Measurements from ENCODE around the gene RBKS.
"Not testable (repeated sequence)": the region's sequence is repeated elsewhere in the genome, so short reads cannot be mapped to it uniquely, and the experiment has no call there.

Gene RBKS

DNA sequence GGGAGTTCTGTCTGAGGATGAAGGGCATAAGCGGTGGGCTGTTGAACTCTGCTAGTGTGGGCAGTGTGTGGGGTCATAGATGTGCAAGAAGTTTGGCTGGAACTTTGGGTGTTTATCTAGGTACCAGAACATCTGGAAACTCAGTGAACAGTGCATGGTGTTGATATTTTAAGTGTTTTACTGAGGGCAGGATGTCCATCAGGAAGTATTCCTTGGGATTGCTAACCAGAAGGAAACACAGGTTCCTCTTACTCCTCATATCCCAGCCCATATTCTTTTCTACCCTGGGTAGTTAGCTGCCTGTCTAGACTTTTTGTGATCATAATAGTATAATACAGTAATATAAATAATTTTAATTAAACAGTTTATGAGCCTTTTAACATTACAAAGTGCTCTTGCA is 15.9 kb upstream of the RBKS start:
- no peak for DNase-seq

DNA sequence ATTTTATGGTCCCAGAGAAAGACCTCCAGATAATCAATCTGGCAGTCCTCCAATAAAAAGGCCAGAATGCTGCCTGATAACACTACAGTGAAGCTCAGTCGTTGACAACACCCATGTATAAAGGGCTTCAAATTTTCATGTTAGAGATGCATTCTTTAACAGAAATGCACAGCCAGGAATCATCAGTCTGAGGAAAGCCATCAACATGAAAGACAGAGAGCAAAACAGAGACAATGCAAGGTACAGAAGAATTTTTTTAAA is 14.1 kb upstream of the RBKS start:
- DNase-seq = no peak

DNA sequence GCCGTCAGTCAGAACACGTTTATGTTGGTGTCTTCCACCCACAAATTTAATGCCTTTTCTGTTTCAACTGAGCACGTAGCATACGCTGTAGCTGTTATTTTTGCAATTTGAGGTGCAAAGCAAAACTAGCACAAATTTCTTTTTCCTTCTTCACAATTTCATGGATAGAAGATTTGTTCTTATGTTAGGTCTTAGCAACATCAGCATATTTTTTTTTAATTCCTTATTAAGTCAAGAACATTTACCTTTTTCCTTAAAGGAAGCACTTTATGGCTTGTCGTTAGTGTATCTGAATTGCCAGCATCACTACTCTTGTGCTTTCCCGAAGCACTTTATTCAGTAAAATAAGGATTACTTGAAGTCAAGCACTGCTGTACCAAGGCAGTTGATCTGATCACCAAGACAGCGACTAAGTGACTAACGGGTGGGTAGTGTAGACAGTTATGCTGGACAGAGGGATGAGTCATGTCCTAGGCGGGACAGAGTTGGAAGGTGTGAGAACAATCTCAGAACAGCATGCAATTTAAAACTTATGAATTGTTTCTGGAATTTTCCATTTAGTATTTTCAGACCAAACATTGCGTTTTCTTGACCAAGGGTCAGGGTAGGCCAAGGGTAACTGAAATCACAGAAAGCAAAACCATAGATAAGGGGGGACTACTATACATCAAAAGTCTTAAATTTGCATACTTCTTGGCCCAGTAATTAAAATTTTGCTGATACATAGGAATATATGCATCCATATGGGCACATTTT is 13.6 kb upstream of the RBKS start:
- DNase-seq = no peak

DNA sequence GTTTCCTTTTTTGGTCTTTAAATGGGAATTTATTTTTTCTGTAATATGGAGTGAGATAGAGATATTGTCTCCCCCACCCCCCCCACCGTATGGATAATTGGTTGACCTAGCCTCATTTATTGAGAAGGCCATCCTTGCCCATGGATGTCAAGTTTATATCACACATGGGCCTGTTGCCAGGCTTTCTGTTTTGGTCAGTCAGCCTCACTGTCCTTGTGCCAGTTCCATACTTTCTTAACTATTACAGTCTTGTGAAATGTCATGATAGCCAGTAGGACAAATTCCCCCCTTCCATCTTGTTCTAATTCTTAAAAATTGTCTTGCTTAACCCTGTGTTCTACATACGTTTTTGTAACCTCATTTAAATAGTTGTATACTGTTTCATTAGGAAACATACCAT is 12.8 kb upstream of the RBKS start:
- no peak for DNase-seq

DNA sequence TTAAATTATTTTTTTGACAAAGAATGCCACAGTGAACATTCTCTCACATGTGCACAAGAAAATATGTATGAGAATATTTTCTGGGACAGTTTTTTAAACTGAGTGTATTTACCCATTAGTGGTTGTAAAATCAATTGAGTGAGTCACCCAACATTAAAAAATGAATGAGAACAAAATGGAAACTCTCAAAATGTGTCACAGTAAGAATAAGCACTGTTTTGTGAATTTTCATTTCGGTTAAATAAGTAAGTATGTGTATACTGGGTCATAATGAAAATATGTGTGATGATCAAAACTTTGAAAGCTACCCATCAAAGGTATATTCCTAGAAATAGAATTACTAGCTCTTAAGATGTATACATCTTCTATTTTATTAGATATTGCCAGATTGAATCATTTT is 11.9 kb upstream of the RBKS start:
- no peak for DNase-seq

DNA sequence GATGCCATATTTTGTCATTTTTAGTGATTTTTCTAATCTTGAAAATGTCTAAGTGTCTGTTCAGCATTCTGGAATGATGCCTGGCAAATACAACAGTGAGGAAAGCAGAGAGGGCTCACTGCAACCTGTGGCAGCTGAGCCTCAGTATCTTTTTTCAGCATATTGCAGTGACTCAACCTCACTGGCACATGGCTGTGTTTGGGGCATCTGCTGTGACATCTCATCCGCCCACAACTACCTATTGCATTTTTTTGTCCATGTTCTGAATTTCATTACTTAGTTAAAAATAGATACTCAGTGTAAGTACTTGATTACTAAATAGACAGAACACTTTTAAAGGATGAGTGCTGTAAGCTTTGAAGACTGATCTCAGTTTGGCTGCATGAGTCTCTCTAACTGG is 11.0 kb upstream of the RBKS start:
- peak in 1 of 51 donors; percentile 37 for DNase-seq

DNA sequence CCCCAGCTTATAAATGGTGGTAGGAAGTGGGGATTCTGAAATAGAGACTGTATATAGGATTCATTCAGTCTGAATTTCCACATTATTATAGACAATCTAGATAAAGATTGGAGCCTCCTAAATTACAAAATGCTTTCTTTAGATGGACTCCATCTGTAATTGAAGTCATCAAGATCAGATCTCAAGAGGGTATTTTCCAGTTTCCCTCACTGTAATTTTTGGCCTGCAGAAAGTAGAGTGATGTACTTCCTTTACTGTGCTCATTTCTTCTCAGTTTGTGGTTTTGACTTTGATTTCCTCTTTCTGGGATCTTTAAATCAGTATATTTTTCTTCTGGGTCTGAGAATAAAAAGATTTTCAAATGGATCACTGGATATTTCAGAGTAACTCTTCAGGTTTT is 7.5 kb upstream of the RBKS start:
- no peak for DNase-seq

DNA sequence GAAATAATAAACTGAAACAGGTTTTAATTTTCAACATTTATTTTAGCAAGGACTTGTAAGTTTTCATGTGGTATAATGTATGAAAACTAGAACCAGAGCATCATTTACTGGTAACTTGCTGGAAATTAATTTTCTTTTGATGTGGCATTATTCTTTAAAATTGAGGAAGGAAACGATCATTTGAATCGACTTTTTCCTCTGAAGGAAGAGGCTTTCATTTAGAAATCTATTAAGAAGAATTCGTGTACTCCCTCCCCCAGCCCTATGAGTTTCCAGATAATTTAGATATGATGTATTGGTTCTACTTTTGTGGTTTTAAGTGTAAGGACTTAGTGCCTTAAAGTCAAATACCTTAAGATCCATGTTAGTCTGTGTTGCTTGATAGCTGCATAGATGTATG is 2.8 kb upstream of the RBKS start:
- DNase-seq = no peak

DNA sequence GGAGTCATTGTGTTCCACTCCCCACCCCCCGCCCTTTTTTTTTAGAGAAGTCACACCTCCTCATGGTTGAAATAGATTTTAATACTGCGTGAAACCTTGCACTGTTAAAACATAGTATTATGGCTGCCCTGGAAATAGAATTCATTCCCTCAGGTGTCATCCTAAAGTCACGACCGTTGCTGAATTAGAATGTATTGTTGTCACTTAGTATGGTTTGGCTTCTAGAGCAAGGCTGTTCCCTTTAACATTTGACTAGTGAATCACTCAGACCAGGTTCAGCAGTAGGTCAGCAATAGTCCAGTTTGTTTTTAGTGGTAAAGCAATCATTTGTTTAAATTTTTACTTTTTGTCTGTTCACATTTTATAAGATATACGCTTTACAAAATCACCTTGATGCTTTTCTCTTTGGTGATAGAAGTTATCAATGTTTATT is 1.5 kb upstream of the RBKS start:
- DNase-seq = no peak

DNA sequence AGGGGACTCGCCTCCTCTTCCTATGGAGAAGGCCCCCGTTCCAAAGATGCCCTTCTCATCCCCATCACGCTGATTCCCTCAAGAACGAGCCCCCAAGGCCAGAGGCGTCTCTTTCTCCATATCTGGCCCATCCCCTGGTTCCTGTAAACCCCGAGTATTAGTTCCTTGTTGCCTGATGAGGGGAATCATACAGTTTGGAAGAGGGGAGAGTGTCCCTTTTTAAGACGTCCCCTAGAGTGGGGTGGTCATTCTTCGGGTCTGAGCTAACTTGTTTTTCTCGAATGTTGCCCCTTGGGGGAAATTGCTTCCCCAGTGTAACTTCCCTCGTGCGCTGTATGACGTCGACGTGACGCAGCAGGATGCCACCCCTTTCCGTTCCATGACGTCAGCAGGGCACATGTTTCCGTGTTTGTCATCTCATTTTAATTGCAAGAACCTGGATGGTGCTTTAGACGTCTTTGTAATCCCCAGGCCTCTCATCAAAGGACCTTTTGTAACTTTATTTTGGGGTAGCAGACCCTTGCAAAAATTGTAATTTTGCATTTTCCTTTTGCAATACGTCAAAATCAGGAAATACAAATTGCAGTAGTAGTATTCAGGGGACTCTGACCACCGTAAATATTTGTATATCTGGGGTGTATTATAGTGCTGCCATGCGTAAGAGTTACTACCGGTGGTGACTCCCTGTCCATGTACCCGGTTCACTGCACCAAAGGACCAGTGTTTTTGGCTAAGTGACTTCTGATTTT is 911 bp upstream of the RBKS start:
- DNase-seq = peak in 41 of 51 donors; percentile 1 to 77 (median 37)

DNA sequence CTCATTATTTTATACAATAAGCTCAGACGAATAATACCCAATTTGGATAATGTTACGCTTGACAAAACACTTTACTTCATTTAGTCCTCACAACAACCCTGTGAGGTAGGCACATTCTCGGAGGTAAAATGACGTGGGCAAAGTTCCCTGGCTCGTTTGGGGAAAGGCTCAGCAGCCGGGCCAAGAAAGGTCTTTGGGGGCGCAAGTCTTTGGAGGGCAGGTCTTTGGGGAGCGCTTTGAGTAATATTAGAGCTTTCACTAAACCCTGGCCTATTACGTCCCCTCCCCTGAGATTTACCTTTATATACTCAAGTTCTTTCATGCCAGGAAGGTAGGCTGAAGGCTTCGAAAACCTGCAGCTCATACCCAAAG is 427 bp downstream of the RBKS start:
- peak in 4 of 51 donors; percentile 6 to 51 (median 26) for DNase-seq

DNA sequence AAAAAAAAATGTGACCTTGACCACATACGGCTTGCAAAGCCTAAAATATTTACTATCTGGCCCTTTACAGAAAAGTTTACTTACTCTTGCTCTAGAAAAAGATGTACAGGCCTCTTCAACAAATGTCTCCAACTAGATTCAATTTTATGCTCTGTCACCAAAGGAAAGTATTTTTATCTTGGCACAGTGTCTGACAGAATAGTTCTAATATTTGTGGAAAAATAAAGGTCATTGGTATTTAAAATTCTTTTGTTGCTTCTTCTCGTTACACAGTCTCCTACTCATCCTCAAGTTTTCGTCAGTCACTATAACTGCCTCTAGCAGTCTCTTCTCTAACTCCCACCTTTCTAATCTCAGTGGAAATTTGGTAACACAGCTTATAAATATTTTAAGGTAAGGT is 1.4 kb downstream of the RBKS start:
- DNase-seq = no peak

DNA sequence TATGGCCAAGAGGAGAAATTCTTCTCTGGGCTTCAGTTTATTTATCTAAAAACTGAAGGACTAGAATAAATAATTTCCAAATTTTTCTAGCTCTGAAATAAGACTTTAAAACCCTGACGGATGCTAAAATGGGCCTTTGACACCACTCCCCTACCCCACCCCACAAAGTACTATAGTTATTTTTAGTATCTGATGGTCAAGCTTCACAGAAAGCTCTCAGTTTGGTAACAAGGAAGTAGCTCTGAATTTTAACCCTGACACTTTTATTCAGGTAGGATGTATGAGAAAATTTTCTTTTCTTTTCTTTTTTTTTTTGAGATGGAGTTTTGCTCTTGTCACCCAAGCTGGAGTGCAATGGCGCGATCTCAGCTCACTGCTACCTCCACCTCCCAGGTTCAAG is 2.4 kb downstream of the RBKS start:
- no peak for DNase-seq

DNA sequence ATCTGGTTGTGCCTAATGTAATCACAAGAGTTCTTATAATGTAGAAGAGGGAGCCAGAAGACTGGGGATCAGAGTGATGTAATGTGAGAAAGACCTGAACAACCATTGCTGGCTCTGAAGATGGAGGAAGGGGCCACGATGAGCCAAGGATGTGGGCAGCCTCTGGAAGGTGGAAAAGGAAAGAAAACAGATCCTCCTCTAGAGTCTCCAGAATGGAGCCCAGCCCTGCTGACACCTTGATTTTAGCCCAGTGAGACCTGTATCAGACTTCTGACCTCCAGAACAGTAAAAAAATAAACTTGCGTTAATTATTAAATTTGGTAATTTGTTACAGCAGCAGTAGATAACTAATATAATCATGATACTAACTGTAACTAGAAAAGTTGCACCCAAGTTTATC is 3.1 kb downstream of the RBKS start:
- DNase-seq = no peak

DNA sequence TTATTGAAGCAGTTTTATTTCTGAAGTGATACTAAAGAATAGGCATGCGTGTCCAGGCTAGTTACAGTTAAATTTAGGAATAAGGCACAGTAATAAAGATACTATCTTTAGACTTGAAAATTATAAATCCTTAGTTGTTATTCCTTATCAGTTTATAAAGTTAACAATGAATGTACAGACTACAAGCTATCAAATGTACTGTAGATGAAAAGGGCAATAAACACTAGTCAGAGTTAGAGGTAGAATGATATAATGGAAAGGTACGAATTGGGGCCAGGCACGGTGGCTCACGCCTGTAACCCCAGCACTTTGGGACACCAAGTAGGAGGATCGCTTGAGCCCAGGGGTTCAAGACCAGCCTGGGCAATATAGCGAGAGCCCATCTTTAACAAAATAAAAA is 3.9 kb downstream of the RBKS start:
- no peak for DNase-seq

DNA sequence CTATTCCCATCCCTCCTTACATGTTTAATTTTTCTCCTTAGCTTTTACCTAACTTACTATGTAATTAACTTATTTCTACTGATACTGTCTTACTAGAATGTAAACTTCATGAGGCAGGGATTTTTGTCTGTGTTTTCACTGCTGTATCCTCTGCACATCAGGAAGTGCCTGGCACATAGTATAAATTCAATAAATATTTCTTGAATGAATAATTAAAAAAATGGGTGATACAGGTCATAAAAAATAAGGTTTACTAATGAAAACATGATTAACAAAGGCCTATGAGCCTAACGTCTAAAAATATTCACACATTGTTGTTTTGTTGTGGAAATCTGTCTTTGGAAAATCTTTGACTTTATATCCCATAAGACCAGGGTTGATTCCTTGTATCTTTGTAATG is 4.5 kb downstream of the RBKS start:
- no peak for DNase-seq

DNA sequence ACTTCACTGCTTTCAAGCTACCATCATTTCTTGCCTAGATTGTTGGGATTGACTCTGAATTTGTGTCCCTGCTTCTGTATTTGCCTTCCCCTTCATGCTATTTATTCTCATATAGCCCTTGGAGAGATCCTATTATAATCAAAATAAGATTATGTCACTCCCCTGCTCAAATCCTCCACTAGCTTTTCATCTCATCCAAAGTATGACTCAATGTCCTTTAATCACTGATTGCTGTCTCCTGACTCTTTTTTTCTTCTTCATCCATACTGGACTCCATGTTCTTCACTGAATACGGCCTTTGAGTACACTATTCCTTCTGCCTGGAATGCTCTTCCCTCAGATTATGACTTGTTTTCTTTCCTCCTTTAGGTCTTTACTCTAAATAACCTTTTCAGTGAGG is 5.0 kb downstream of the RBKS start:
- no peak for DNase-seq

DNA sequence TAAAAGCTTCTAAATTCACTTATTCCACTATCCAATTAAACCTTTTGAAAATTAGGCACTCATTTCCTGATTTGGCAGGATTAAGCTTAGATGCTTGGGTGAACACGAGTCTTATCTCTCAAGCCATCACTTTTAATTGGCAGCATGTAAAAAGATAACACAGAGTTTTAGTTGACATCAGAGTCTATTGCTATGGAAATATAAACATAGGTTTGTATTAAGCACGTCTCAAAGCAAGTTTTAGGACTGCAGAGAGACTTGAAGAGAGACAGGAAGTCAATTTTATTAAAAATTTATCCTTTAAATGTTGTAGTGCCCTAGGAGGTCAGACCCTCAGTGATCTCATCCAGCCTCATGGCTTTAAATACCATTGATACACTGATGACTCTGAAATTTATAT is 5.6 kb downstream of the RBKS start:
- DNase-seq = no peak

DNA sequence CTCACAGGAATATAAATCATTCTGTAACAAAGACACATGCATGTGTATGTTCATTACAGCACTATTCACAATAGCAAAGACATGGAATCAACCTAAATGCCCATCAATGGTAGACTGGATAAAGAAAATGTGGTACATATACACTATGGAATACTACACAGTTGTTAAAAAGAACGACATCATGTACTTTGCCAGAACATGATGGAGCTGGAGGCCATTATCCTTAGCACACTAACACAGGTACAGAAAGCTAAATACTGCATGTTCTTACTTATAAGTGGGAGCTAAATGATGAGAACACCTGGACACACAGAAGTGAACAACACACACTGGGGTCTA is 7.6 kb downstream of the RBKS start:
- DNase-seq = not testable (repeated sequence)

DNA sequence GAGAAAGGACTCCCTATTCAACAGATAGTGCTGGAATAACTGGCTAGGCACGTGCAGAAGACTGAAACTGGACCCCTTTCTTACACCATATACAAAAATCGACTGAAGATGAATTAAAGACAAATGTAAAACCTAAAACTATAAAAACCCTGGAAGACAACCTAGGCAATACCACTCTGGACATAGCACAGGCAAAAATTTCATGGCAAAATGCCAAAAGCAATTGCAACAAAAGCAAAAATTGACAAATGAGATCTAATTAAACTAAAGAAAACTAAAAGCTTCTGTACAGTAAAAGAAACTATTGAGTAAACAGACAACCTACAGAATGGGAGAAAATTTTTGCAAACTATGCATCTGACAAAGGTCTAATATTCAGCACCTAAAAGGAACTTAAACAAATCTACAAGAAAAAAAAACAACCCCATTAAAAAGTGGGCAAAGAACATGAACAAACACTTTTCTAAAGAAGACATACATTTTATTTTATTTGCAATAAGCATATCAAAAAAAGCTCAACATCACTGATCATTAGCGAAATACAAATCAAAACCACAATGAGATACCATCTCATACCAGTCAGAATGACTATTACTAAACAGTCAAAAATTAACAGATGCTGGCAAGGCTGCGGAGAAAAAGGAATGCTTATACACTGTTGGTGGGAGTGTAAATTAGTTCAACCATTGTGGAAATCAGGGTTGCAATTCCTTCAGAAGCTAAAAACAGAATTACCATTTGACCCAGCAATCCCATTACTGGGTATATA is 8.2 kb downstream of the RBKS start:
- not testable (repeated sequence) for DNase-seq

DNA sequence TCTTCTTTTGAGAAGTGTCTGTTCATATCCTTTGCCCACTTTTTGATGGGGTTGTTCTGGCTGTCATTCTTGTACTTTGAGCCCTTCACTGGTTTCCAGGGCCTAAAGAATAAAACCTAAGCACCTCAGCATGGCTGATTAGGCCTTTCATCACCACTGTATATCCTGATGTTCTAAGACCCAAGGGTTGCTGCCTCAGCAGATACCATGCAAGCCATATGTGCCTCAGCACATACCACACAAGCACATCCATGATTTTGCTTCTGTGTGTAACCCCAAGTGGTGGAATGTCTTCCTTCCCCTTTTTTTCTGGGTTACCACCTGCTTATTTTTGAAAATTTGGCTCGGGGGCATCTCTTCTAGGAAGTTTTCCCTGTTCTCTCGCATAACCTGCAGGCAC is 11.4 kb downstream of the RBKS start:
- no peak for DNase-seq

DNA sequence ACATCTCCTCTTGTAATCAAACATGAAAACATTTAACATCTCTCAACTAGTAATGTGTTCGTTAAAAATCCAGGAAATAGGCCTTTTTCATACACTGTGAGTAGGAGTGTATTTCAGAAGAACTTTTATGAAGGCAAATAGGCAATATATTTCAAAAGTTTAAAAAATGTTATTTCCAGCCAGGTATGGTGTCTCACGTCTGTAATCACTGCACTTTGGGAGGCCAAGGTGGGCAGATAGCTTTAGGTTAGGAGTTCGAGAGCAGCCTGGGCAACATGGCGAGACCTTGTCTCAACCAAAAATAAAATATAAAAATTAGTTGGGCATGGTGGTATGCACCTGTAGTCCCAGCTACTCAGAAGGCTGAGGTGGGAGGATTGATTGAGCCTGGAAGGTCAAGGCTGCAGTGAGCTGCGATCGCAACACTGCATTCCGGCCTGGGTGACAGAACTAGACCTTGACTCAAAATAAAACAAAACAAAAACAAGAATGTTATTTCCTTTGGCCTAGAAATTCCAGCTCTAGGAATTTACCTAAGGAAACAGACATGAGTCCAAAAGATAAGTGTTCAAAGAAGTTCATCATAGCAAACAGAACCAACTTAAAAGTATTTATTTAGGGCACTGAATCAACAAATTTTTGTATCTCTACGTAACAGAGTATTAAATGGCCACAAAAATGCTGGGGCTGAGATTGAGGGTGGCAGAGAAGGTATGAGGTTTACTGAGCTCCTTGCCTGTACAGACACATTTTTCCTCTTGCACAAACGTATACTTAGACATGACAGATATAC is 14.9 kb downstream of the RBKS start:
- no peak for DNase-seq

All from hypothalamus (tissue), 51 donors.